Sigmoid colon (tissue), 7 donors: Measurements from ENCODE around the gene ENTPD6. TPM values are rescaled to one million over a fixed set of nuclear protein-coding genes. Genes with fewer than 3 reads are reported as not detected.
"Not testable (repeated sequence)": the region's sequence is repeated elsewhere in the genome, so short reads cannot be mapped to it uniquely, and the experiment has no call there.

Experiments
- DNase-seq: peaks from one replicate; pipeline ENCODE4 v3.0.0-alpha.2; 2019
- H3K27ac ChIP-seq, 4 donors: fragments of 200-600 bp; sonication (generic); one replicate each; pipeline ENCODE4 v1.5.1; 2016 to 2019; ENCODE audit warnings: mild to moderate bottlenecking in 1 of 4
- H3K27me3 ChIP-seq, 3 donors: fragments of 200-600 bp; sonication (generic); one replicate each; pipeline ENCODE4 v1.5.1; 2019; ENCODE audit warnings: mild to moderate bottlenecking in 1 of 3
- H3K36me3 ChIP-seq, 4 donors: fragments of 200-600 bp; sonication (generic); one replicate each; pipeline ENCODE4 v1.5.1; 2016 to 2019
- H3K4me1 ChIP-seq, 4 donors: fragments of 200-600 bp; sonication (generic); one replicate each; pipeline ENCODE4 v1.5.1; 2017 to 2019
- H3K4me3 ChIP-seq, 4 donors: fragments of 200-600 bp; sonication (generic); one replicate each; pipeline ENCODE4 v1.5.1; 2017 to 2019; ENCODE audit warnings: mild to moderate bottlenecking in 2 of 4, moderate library complexity in 1 of 4
- H3K9me3 ChIP-seq, 4 donors: fragments of 200-600 bp in 3 of 4; sonication (generic) in 3 of 4; one replicate each; pipeline versions ENCODE4 v1.5.1 to v1.6.1; 2013 to 2019
- CTCF ChIP-seq, 4 experiments: fragments of 450-650 bp in 3 of 4; fragments of 200-600 bp in 1 of 4; IDR thresholded peaks; one replicate each; pipeline ENCODE4 v1.5.1; 2016 to 2019; ENCODE audit warnings: antibody characterized with exemption in 4 of 4, mild to moderate bottlenecking in 3 of 4, moderate library complexity in 2 of 4
- EP300 ChIP-seq, 4 donors: sonication (generic); formaldehyde crosslinking; IDR thresholded peaks; one replicate each; pipeline ENCODE4 v1.6.1; 2017; ENCODE audit warnings: antibody characterized with exemption in 4 of 4
- POLR2A ChIP-seq, 2 donors: fragments of 450-650 bp; IDR thresholded peaks; one replicate each; pipeline ENCODE4 v1.6.1; 2016; ENCODE audit warnings: antibody characterized with exemption in 2 of 2, mild to moderate bottlenecking in 2 of 2, moderate library complexity in 2 of 2
- POLR2AphosphoS5 ChIP-seq, 4 donors: sonication (generic); formaldehyde crosslinking; IDR thresholded peaks; one replicate each; pipeline ENCODE4 v1.6.1; 2017; ENCODE audit warnings: antibody characterized with exemption in 4 of 4
- WGBS, 2 donors: extraction: QIAGEN DNeasy Blood & Tissue Kit; methylation state at CpG; one replicate each; pipeline ENCODE4 v1.1.7; 2013; 5-methylcytosine and 5-hydroxymethylcytosine counted together
- intact Hi-C: fragments of 100-400 bp; cut with DNase I; formaldehyde crosslinking; loops from one replicate; pipeline ENCODE4 v1.15.1; 2023
- polyA plus RNA-seq, 3 donors: library from polyadenylated mRNA; stranded (reverse); fragments of 200-250 nt; gene quantifications; one replicate each; pipeline ENCODE4 v1.2.3, GENCODE V29; 2013
- total RNA-seq, 4 donors: library from RNA; depleted of rRNA; stranded (reverse); fragments of >200 nt; gene quantifications; one replicate each; pipeline ENCODE4 v1.1.0, GENCODE V29; 2016
- donor health status: healthy with polysubstance abuse.
- donor health status: Bipolar disorder and iron deficiency.
- donor health status: healthy.

Gene ENTPD6
- total and polyA plus RNA-seq, 7 donors = 26.0 to 117 (median 41.4) TPM

GRCh38 chr20:25160897-25161296 lies 34.6 kb upstream of the ENTPD6 start:
- intact Hi-C loops = no loop called here
- H3K4me3 ChIP-seq = no peak overlapping the region
- DNase-seq = no peak
- no peaks in the 10 kb centered on the region for H3K36me3 ChIP-seq
- 65 to 78% methylated on average over 3 of the region's 3 CpGs for WGBS, 2 donors
- no peaks in the 10 kb centered on the region for H3K9me3 ChIP-seq
- H3K27me3 ChIP-seq = peaks cover 0 to 4% (median 0%) of the 10 kb centered on the region in 3 donors
- H3K27ac ChIP-seq = no peak overlapping the region
- TF ChIP-seq CTCF (IDR thresholded peaks at IDR 0.05) = no peak
- TF ChIP-seq EP300 (IDR thresholded peaks at IDR 0.05) = no peak
- no peak for TF ChIP-seq POLR2A (IDR thresholded peaks at IDR 0.05)
- TF ChIP-seq POLR2AphosphoS5 (IDR thresholded peaks at IDR 0.05) = no peak
- no peaks in the 10 kb centered on the region for H3K4me1 ChIP-seq

- H3K27me3 ChIP-seq = peaks cover 0 to 4% (median 0%) of the 10 kb centered on the region in 3 donors
- intact Hi-C loops = no loop called here
- H3K9me3 ChIP-seq = no peaks in the 10 kb centered on the region
- no peak for DNase-seq
- H3K4me1 ChIP-seq = no peaks in the 10 kb centered on the region
- H3K36me3 ChIP-seq = no peaks in the 10 kb centered on the region
- no peak for TF ChIP-seq CTCF (IDR thresholded peaks at IDR 0.05)
- TF ChIP-seq EP300 (IDR thresholded peaks at IDR 0.05) = no peak
- no peak for TF ChIP-seq POLR2A (IDR thresholded peaks at IDR 0.05)
- TF ChIP-seq POLR2AphosphoS5 (IDR thresholded peaks at IDR 0.05) = no peak
- no peak overlapping the region for H3K27ac ChIP-seq
- H3K4me3 ChIP-seq = no peak overlapping the region
These were observed 30.4 kb upstream of the ENTPD6 start for GRCh38 chr20:25165128-25165527.

- H3K4me3 ChIP-seq, H3K4me1 ChIP-seq, H3K27ac ChIP-seq, intact Hi-C loops, H3K36me3 ChIP-seq, H3K9me3 ChIP-seq, DNase-seq, H3K27me3 ChIP-seq: not testable (repeated sequence)
- WGBS, 2 donors = 36 to 47% methylated on average over 2 of the region's 2 CpGs
These were observed 29.3 kb upstream of the ENTPD6 start for GRCh38 chr20:25166105-25166782.

GRCh38 chr20:25173321-25173720 lies 22.2 kb upstream of the ENTPD6 start:
- intact Hi-C loops = no loop called here
- WGBS, 2 donors = 61 to 63% methylated on average over 2 of the region's 2 CpGs

GRCh38 chr20:25173886-25174308 lies 21.6 kb upstream of the ENTPD6 start:
- no peak overlapping the region for H3K4me3 ChIP-seq
- H3K36me3 ChIP-seq = no peaks in the 10 kb centered on the region
- H3K27ac ChIP-seq = no peak overlapping the region
- intact Hi-C loops = no loop called here
- peaks cover 0 to 15% (median 11%) of the 10 kb centered on the region in 4 donors for H3K4me1 ChIP-seq
- no peak for DNase-seq
- H3K9me3 ChIP-seq = no peaks in the 10 kb centered on the region
- TF ChIP-seq CTCF (IDR thresholded peaks at IDR 0.05) (no peak), POLR2AphosphoS5 (IDR thresholded peaks at IDR 0.05) (no peak), POLR2A (IDR thresholded peaks at IDR 0.05) (no peak)
- H3K27me3 ChIP-seq = no peaks in the 10 kb centered on the region

More at GRCh38 chr20:25173321-25173720, 22.2 kb upstream of the ENTPD6 start:
- no peak for DNase-seq
- Histone ChIP-seq H3K27ac (no peak overlapping the region), H3K4me3 (no peak overlapping the region), H3K4me1 (peaks cover 0 to 9% (median 6%) of the 10 kb centered on the region in 4 donors), H3K36me3 (no peaks in the 10 kb centered on the region), H3K27me3 (no peaks in the 10 kb centered on the region), H3K9me3 (no peaks in the 10 kb centered on the region)
- no peak for TF ChIP-seq EP300 (IDR thresholded peaks at IDR 0.05)

- H3K27ac ChIP-seq = no peak overlapping the region
- H3K36me3 ChIP-seq = no peaks in the 10 kb centered on the region
- DNase-seq = no peak
- no peaks in the 10 kb centered on the region for H3K9me3 ChIP-seq
- H3K27me3 ChIP-seq = no peaks in the 10 kb centered on the region
- H3K4me3 ChIP-seq = no peak overlapping the region
- 67 to 89% methylated on average over 3 of the region's 3 CpGs for WGBS, 2 donors
- no peak for TF ChIP-seq POLR2AphosphoS5 (IDR thresholded peaks at IDR 0.05)
- no peak for TF ChIP-seq CTCF (IDR thresholded peaks at IDR 0.05)
- no peak for TF ChIP-seq EP300 (IDR thresholded peaks at IDR 0.05)
- TF ChIP-seq POLR2A (IDR thresholded peaks at IDR 0.05) = no peak
- H3K4me1 ChIP-seq = peaks cover 0 to 24% (median 15%) of the 10 kb centered on the region in 4 donors
- intact Hi-C loops = loop anchor here (5.0 kb wide), 2 partner anchors 94 to 109 kb away; partner anchors contain the start of gene VSX1
These were observed 19.3 kb upstream of the ENTPD6 start for GRCh38 chr20:25176184-25176583.
